HAP-1 (cell line): Measurements from ENCODE around the gene CFAP141.
"Not testable (repeated sequence)": the region's sequence is repeated elsewhere in the genome, so short reads cannot be mapped to it uniquely, and the experiment has no call there.

ENCODE experiments used
- DNase-seq, 2 experiments: peaks; one replicate each; pipeline ENCODE4 v3.0.0-alpha.2; 2016 to 2020; ENCODE audit warnings: low spot score in 2 of 2
- H3K27me3 ChIP-seq: fragments of 250-450 bp; sonication (Bioruptor Pico); 2 replicates; pipeline ENCODE4 v1.5.1; 2020; ENCODE audit warnings: low read depth, mild to moderate bottlenecking, moderate library complexity
- H3K36me3 ChIP-seq: fragments of 250-450 bp; sonication (Bioruptor Pico); replicated peaks from 2 replicates; pipeline ENCODE4 v1.5.1; 2020; ENCODE audit warnings: mild to moderate bottlenecking
- H3K4me1 ChIP-seq: fragments of 250-450 bp; sonication (Bioruptor Pico); 2 replicates; pipeline ENCODE4 v1.5.1; 2020; ENCODE audit warnings: mild to moderate bottlenecking
- H3K4me3 ChIP-seq: fragments of 250-450 bp; sonication (Bioruptor Pico); 2 replicates; pipeline ENCODE4 v1.5.1; 2020; ENCODE audit warnings: mild to moderate bottlenecking, moderate library complexity
- H3K9me3 ChIP-seq: fragments of 250-450 bp; sonication (Bioruptor Pico); 2 replicates; pipeline ENCODE4 v1.5.1; 2020; ENCODE audit warnings: mild to moderate bottlenecking, moderate library complexity
- in situ Hi-C: fragments of 300-500 bp; cut with MboI; formaldehyde crosslinking; loops from 3 replicates; pipeline ENCODE4 v1.14.3; 2020; ENCODE audit warnings: low sequenced_read_pairs, inconsistent platforms, mixed read lengths

CFAP141 gene

GRCh38 chr1:154221278-154222001 lies 15.3 kb upstream of the CFAP141 start:
- peak overlapping the region; percentile 85 for H3K4me3 ChIP-seq
- in situ Hi-C loops: no loop called here
- H3K27me3 ChIP-seq: no peaks in the 10 kb centered on the region
- peaks cover 44% of the 10 kb centered on the region for H3K36me3 ChIP-seq
- peak in 1 of 2 experiments; percentile 68 for DNase-seq
- peaks cover 15% of the 10 kb centered on the region for H3K4me1 ChIP-seq
- H3K9me3 ChIP-seq: no peaks in the 10 kb centered on the region

- H3K9me3 ChIP-seq: no peaks in the 10 kb centered on the region
- no peak for DNase-seq
- H3K27me3 ChIP-seq: no peaks in the 10 kb centered on the region
- peak overlapping the region; percentile 85 for H3K4me3 ChIP-seq
- H3K36me3 ChIP-seq: peaks cover 39% of the 10 kb centered on the region
- peaks cover 15% of the 10 kb centered on the region for H3K4me1 ChIP-seq
- in situ Hi-C loops: no loop called here
Measured at GRCh38 chr1:154220970-154221277, 14.8 kb upstream of the CFAP141 start.

DNA sequence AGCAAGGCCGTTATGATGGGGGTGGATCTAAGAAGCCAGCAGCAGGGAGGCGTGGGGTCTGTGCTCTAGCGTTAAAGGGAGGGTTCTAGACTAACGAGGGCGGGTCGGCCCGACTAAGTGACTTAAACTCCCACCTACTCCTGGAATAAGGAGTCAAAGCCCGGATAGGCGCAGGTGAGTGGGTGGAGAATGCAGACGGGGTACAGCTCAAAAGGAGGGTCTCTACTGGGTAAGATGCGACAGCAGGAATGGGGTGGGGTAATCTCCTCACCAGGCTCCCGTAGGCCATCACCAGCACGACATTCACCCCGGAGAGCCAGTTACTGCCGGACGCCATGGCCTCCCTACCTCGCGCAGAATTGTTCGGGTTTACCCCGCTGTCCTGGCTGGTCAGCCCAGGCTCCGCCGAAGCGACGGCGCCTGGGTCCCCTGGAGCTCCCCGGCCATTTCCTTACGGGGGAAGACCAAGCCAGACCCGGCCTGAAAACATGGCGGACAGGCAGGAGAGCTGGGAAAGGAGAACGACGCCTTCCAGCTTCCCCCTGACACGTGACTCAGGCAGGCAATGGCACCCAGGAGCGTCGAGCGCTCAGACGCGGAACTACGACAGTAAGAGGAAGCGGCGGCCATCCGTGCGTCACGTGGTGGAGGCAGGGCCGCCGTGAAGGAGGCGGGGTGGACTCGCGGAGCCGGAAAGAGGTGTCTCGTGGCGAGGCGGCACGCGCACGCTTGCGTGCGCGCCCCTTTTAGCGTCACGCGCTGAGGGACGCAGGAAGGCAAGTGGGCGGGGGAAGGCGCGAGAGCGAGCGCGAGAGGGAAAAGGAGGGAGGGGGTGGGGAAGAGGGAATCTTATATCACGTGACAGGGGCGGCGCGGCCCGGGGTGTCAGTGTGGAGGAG lies 14.2 kb upstream of the CFAP141 start, which contains the start of gene UBAP2L:
TSS of gene UBAP2L (plus strand) at position 885 of the 899 bp plus-strand sequence. CDS start 4,169 bp downstream, outside the sequence.
- Histone ChIP-seq H3K4me3 (peak within 1 kb of the TSS; percentile 85), H3K9me3 (no peaks in the 10 kb centered on the region), H3K27me3 (no peaks in the 10 kb centered on the region), H3K36me3 (peaks cover 35% of the 10 kb centered on the region), H3K4me1 (peaks cover 15% of the 10 kb centered on the region)
- DNase-seq: peak; percentile 98 to 99
- in situ Hi-C loops: no loop called here

DNA sequence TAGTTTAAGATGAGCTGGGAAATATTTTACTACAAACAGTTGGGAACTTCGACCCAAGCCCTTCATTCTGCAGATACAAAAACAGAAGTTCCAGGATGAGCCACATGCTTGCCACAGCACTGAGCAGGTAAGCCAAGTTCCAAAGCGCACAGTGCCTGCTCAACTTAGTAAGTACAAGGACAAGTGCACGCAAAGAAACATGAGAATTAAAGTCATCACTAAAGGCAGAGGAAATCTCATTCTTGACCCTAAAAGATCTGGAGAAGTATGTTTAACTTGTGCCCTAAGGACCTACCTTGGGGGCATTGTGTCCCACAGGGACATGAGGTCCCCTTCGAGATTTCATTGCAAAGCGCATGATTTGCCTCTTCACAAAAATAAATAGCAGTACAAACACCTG lies 13.4 kb upstream of the CFAP141 start:
- peak overlapping the region; percentile 85 for H3K4me3 ChIP-seq
- no peaks in the 10 kb centered on the region for H3K27me3 ChIP-seq
- in situ Hi-C loops: no loop called here
- DNase-seq: no peak
- no peaks in the 10 kb centered on the region for H3K9me3 ChIP-seq
- H3K36me3 ChIP-seq: peaks cover 30% of the 10 kb centered on the region
- peaks cover 15% of the 10 kb centered on the region for H3K4me1 ChIP-seq

DNA sequence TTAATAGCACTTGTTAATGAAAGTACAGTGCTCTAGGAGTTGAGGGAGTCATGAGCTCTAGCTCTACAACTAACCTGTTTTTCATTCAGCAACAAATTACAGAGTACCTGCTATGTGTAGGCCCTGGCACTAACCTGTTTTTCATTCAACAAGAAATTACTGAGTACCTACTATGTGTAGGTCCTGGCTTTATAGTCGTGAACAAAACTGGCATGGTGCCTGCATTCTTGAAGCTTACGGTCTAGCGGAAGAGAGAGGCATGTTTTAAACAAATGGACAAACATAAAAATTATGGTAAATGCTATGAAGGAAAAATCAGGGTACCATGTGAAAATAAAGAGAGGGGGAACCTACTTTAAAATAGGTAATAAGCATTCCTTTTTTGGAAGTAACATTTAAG lies 12.4 kb upstream of the CFAP141 start:
- Histone ChIP-seq H3K9me3 (no peaks in the 10 kb centered on the region), H3K27me3 (no peaks in the 10 kb centered on the region), H3K4me3 (peak overlapping the region; percentile 85), H3K36me3 (peaks cover 39% of the 10 kb centered on the region), H3K4me1 (peaks cover 12% of the 10 kb centered on the region)
- DNase-seq: no peak
- in situ Hi-C loops: no loop called here

DNA sequence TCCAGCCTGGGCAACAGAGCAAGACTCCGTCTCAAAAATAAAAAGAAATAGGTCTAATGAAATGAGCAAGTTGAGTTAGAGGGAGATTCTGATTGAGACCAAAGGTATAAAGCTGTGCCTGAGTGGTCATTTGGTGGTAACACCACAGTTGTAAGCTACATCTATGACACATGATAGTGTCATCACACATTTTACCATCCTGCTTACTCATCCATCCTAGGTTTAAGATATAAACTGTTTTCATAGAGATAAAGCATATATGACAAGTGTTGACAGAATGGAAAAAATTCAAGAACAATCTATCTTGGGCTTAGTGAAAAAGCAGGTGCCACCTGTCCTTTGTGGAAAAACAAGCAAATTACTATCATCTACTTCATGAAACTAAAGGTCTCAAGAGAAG lies 7.1 kb upstream of the CFAP141 start:
- Histone ChIP-seq H3K4me1 (no peaks in the 10 kb centered on the region; the same call in 1 of the 2 replicates), H3K27me3 (no peaks in the 10 kb centered on the region), H3K36me3 (peaks cover 67% of the 10 kb centered on the region), H3K9me3 (no peaks in the 10 kb centered on the region), H3K4me3 (no peak overlapping the region)
- in situ Hi-C loops: no loop called here
- DNase-seq: no peak

DNA sequence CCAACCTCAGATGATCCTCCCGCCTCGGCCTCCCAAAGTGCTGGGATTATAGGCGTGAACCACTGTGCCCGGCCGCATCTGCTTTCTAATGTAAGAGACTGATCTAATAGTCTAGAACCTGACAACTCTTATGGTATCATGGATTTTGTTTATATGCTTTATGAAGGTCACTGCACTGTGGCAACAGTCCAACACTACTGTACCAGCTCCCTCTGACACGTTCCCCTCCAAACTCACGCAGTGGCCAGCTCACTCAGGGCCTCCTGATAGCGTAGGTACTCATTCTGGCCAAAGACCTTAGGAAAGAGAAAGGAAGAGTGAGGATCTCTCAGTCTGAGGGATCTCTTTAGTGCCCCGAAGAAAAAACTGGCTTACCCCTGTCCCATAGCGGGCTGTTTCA lies 6.0 kb upstream of the CFAP141 start:
- no peaks in the 10 kb centered on the region for H3K4me1 ChIP-seq
- in situ Hi-C loops: no loop called here
- H3K27me3 ChIP-seq: no peaks in the 10 kb centered on the region
- DNase-seq: no peak
- H3K36me3 ChIP-seq: peaks cover 66% of the 10 kb centered on the region
- H3K9me3 ChIP-seq: no peaks in the 10 kb centered on the region
- no peak overlapping the region for H3K4me3 ChIP-seq

DNA sequence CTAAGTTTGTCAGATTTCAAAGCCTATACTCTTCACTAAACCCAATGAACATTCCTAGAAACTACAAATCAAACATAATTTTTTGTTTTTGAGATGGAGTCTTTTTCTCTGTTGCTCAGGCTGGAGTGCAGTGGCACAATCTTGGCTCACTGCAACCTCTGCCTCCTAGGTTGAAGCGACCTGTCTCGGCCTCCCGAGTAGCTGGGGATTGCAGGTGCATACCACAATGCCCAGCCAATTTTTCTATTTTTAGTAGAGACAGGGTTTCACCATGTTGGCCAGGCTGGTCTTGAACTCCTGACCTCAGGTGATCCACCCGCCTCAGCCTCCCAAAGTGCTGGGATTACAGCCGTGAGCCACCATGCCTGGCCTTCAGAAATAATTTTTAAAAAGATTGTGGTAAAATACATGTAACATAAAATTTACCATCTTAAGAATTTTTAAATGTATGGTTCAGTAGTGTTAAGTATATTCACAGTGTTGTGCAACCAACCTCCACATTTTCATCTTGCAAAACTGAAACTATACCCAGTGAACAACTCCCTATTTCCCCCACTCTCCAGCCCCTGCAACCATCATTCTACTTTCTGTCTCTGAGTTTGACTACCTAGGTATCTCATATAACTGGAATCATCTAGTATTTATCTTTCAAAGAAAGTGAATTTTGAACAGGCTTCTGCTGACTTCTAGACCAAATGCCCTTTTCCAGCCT lies 2.7 kb upstream of the CFAP141 start:
- Histone ChIP-seq H3K4me3 (no peak overlapping the region), H3K9me3 (no peaks in the 10 kb centered on the region), H3K27me3 (no peaks in the 10 kb centered on the region), H3K36me3 (peaks cover 71% of the 10 kb centered on the region), H3K4me1 (no peaks in the 10 kb centered on the region)
- no peak for DNase-seq
- in situ Hi-C loops: no loop called here

GRCh38 chr1:154207262-154207661 lies 1.1 kb upstream of the CFAP141 start:
- in situ Hi-C loops: no loop called here
- DNase-seq: no peak
- H3K9me3 ChIP-seq: no peaks in the 10 kb centered on the region
- H3K36me3 ChIP-seq: peaks cover 55% of the 10 kb centered on the region
- no peaks in the 10 kb centered on the region for H3K27me3 ChIP-seq
- no peaks in the 10 kb centered on the region for H3K4me1 ChIP-seq
- no peak overlapping the region for H3K4me3 ChIP-seq

DNA sequence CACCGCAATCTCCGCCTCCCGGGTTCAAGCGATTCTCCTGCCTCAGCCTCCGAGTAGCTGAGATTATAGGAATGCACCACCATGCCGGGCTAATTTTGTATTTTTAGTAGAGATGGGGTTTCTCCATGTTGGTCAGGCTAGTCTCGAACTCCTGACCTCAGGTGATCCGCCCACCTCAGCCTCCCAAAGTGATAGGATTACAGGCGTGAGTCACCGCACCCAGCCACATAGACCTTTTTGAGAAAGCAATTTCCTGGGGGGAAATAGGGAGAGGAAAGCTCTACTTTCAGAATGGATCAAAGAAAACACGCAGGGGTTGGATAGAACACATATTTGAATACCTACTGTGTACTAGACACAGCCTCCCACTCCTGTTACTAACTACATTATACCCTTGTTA lies 355 bp downstream of the CFAP141 start:
- H3K4me1 ChIP-seq, H3K4me3 ChIP-seq, H3K9me3 ChIP-seq, DNase-seq, in situ Hi-C loops, H3K27me3 ChIP-seq: not testable (repeated sequence)
- H3K36me3 ChIP-seq: peaks cover 42% of the 10 kb centered on the region

GRCh38 chr1:154199563-154199879 lies 6.6 kb downstream of the CFAP141 start:
- Histone ChIP-seq H3K9me3 (no peaks in the 10 kb centered on the region), H3K4me1 (no peaks in the 10 kb centered on the region), H3K27me3 (no peaks in the 10 kb centered on the region), H3K4me3 (no peak overlapping the region), H3K36me3 (no peaks in the 10 kb centered on the region)
- in situ Hi-C loops: no loop called here
- no peak for DNase-seq

GRCh38 chr1:154198756-154199562 lies 7.2 kb downstream of the CFAP141 start:
- Histone ChIP-seq H3K9me3 (no peaks in the 10 kb centered on the region), H3K36me3 (no peaks in the 10 kb centered on the region), H3K27me3 (no peaks in the 10 kb centered on the region), H3K4me3 (no peak overlapping the region), H3K4me1 (no peaks in the 10 kb centered on the region)
- peak; percentile 73 to 76 for DNase-seq
- in situ Hi-C loops: no loop called here

DNA sequence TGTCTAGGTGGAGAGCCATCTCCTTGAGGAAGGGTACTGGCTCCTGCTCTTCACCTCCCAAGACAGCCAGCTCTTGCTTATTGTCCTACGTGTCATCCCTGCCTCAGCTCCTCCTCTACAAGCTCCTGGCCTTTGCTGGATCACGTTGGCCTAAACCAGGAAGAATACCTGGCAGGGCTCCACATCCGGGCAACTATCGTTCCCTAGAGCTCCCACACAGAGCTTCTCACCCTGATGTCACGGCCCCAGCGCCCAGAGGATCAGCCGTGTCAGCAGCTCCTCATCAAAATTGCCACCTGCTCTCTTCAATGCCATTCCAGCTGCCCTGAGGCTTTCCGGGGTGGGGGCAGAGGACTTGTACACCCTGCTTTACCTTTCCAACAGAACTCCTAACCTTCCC lies 12.3 kb downstream of the CFAP141 start:
- Histone ChIP-seq H3K4me3 (no peak overlapping the region), H3K4me1 (peaks cover 2% of the 10 kb centered on the region; the same call in 1 of the 2 replicates), H3K27me3 (no peaks in the 10 kb centered on the region), H3K9me3 (no peaks in the 10 kb centered on the region), H3K36me3 (no peaks in the 10 kb centered on the region)
- no peak for DNase-seq
- in situ Hi-C loops: no loop called here
